ENCODE results near the gene NHERF2. TPM values are rescaled to one million over a fixed set of nuclear protein-coding genes. Genes with fewer than 3 reads are reported as not detected.

The NHERF2 gene
- total RNA-seq, 1 experiment from 2014 or later, result 20.5 TPM

- in situ Hi-C loops (cut with HindIII; ENCODE audit: low sequenced_read_pairs), result no loop called here
- peak; percentile 33 for DNase-seq (ENCODE audit: low spot score)
These were observed 60.4 kb downstream of the NHERF2 start for GRCh38 chr16:2086812-2087747.

GRCh38 chr16:2087748-2088631 lies 61.3 kb downstream of the NHERF2 start:
- in situ Hi-C loops (cut with HindIII; ENCODE audit: low sequenced_read_pairs), result no loop called here
- peak; percentile 88 for DNase-seq (ENCODE audit: low spot score)

Other genes starting within 250 kb of the NHERF2 start
- 14.0 and 27.3 TPM in 2 replicates for gene SPSB3, start 244.3 kb upstream of the NHERF2 start, total RNA-seq (2014; rRNA removed; shearing (Covaris generic))
- 128 and 160 TPM in 2 replicates for gene NUBP2, start 243.9 kb upstream of the NHERF2 start, total RNA-seq (2014; rRNA removed; shearing (Covaris generic))
- 0.31 TPM in 1 of 2 replicates, not detected in the other for gene IGFALS, start 233.2 kb upstream of the NHERF2 start, total RNA-seq (2014; rRNA removed; shearing (Covaris generic))
- 81.3 and 108 TPM in 2 replicates for gene HAGH, start 200.1 kb upstream of the NHERF2 start, total RNA-seq (2014; rRNA removed; shearing (Covaris generic))
- gene FAHD1, start 199.7 kb upstream of the NHERF2 start, total RNA-seq (2014; rRNA removed; shearing (Covaris generic)), result 63.5 and 85.2 TPM in 2 replicates
- gene MEIOB, start 154.7 kb upstream of the NHERF2 start, total RNA-seq (2014; rRNA removed; shearing (Covaris generic)), result 81.1 and 105 TPM in 2 replicates
- 1.2 and 9.8 TPM in 2 replicates for gene HS3ST6, start 108.5 kb upstream of the NHERF2 start, total RNA-seq (2014; rRNA removed; shearing (Covaris generic))
- gene MSRB1, start 83.7 kb upstream of the NHERF2 start, total RNA-seq (2014; rRNA removed; shearing (Covaris generic)), result 72.3 and 79.3 TPM in 2 replicates
- gene RPL3L, start 72.2 kb upstream of the NHERF2 start, total RNA-seq (2014; rRNA removed; shearing (Covaris generic)), result not detected in 2 replicates
- 339 and 361 TPM in 2 replicates for gene NDUFB10, start 67.4 kb upstream of the NHERF2 start, total RNA-seq (2014; rRNA removed; shearing (Covaris generic))
- gene RPS2, start 62.1 kb upstream of the NHERF2 start, total RNA-seq (2014; rRNA removed; shearing (Covaris generic)), result 10,196 and 11,503 TPM in 2 replicates
- not detected in 2 replicates for gene RNF151, start 60.0 kb upstream of the NHERF2 start, total RNA-seq (2014; rRNA removed; shearing (Covaris generic))
- 78.6 and 84.2 TPM in 2 replicates for gene TBL3, start 54.8 kb upstream of the NHERF2 start, total RNA-seq (2014; rRNA removed; shearing (Covaris generic))
- gene NOXO1, start 45.4 kb upstream of the NHERF2 start, total RNA-seq (2014; rRNA removed; shearing (Covaris generic)), result not detected in 2 replicates
- gene GFER, start 42.7 kb upstream of the NHERF2 start, total RNA-seq (2014; rRNA removed; shearing (Covaris generic)), result 41.8 and 51.5 TPM in 2 replicates
- gene SYNGR3, start 36.9 kb upstream of the NHERF2 start, total RNA-seq (2014; rRNA removed; shearing (Covaris generic)), result 30.5 and 36.7 TPM in 2 replicates
- gene ZNF598, start 17.1 kb upstream of the NHERF2 start, total RNA-seq (2014; rRNA removed; shearing (Covaris generic)), result 58.0 and 72.1 TPM in 2 replicates
- not detected in 2 replicates for gene NPW, start 7.1 kb upstream of the NHERF2 start, total RNA-seq (2014; rRNA removed; shearing (Covaris generic))
- gene NTHL1, start 20.9 kb downstream of the NHERF2 start, total RNA-seq (2014; rRNA removed; shearing (Covaris generic)), result 25.2 and 36.6 TPM in 2 replicates
- 23.3 and 36.4 TPM in 2 replicates for gene TSC2, start 21.1 kb downstream of the NHERF2 start, total RNA-seq (2014; rRNA removed; shearing (Covaris generic))
- gene PKD1, start 109.0 kb downstream of the NHERF2 start, total RNA-seq (2014; rRNA removed; shearing (Covaris generic)), result 42.0 and 113 TPM in 2 replicates
- 46.8 and 55.2 TPM in 2 replicates for gene RAB26, start 121.7 kb downstream of the NHERF2 start, total RNA-seq (2014; rRNA removed; shearing (Covaris generic))
- gene TRAF7, start 128.9 kb downstream of the NHERF2 start, total RNA-seq (2014; rRNA removed; shearing (Covaris generic)), result 76.1 and 99.9 TPM in 2 replicates
- 0.80 and 4.2 TPM in 2 replicates for gene CASKIN1, start 169.7 kb downstream of the NHERF2 start, total RNA-seq (2014; rRNA removed; shearing (Covaris generic))
- gene MLST8, start 178.6 kb downstream of the NHERF2 start, total RNA-seq (2014; rRNA removed; shearing (Covaris generic)), result 34.8 and 86.2 TPM in 2 replicates
- gene BRICD5, start 184.0 kb downstream of the NHERF2 start, total RNA-seq (2014; rRNA removed; shearing (Covaris generic)), result 1.9 and 2.1 TPM in 2 replicates
- gene PGP, start 187.9 kb downstream of the NHERF2 start, total RNA-seq (2014; rRNA removed; shearing (Covaris generic)), result 47.8 and 70.9 TPM in 2 replicates
- 40.4 and 59.4 TPM in 2 replicates for gene E4F1, start 196.7 kb downstream of the NHERF2 start, total RNA-seq (2014; rRNA removed; shearing (Covaris generic))
- gene DNASE1L2, start 209.5 kb downstream of the NHERF2 start, total RNA-seq (2014; rRNA removed; shearing (Covaris generic)), result 0.20 and 0.62 TPM in 2 replicates
- 52.9 and 71.9 TPM in 2 replicates for gene ECI1, start 224.7 kb downstream of the NHERF2 start, total RNA-seq (2014; rRNA removed; shearing (Covaris generic))
- 145 and 179 TPM in 2 replicates for gene RNPS1, start 241.2 kb downstream of the NHERF2 start, total RNA-seq (2014; rRNA removed; shearing (Covaris generic))